ENCODE data around the gene C2orf42. TPM values are rescaled to one million over a fixed set of nuclear protein-coding genes. Genes with fewer than 3 reads are reported as not detected.

Gene C2orf42
- total and polyA plus RNA-seq, 2 of the 4 experiments (the other 2 are of a cell fraction): 7.5 to 31.5 TPM

- Histone ChIP-seq H3K4me1 (ENCODE audit: control insufficient read depth, insufficient read depth, low read length) (peaks cover 2% of the 10 kb centered on the region; the same call in 1 of the 2 replicates), H2BK120ac (ENCODE audit: low read depth, low read length) (no peak overlapping the region), H4K20me1 (ENCODE audit: insufficient read depth, low read length) (0 out of 2 replicates have a peak, but pooled peaks cover 3% of the 10 kb centered on the region), H3K9me1 (ENCODE audit: insufficient read depth, low read length) (peaks cover 6% of the 10 kb centered on the region; the same call in 1 of the 2 replicates), H3K27ac (ENCODE audit: insufficient read depth, low read length) (no peak overlapping the region), H2AK9ac (replicated peaks; ENCODE audit: low read depth, low read length, poor library complexity) (no peak overlapping the region), H3K18ac (ENCODE audit: low read depth, low read length) (no peak overlapping the region), H2BK15ac (ENCODE audit: low read depth, low read length) (no peak overlapping the region), H2BK5ac (ENCODE audit: low read depth, low read length, poor library complexity, severe bottlenecking) (no peak overlapping the region), H3K14ac (replicated peaks; ENCODE audit: low read depth, low read length) (no peak overlapping the region), H2AK5ac (ENCODE audit: low read depth, low read length) (no peak overlapping the region), H4K8ac (ENCODE audit: low read depth in 2 of 2, low read length in 2 of 2) (no peak overlapping the region), H3K4ac (ENCODE audit: low read depth, low read length) (no peak overlapping the region), H3K27me3 (ENCODE audit: control insufficient read depth, insufficient read depth, low read length) (no peaks in the 10 kb centered on the region), H3K23ac (ENCODE audit: low read depth, low read length) (no peak overlapping the region), H3K36me3 (ENCODE audit: control insufficient read depth, insufficient read depth, low read length) (peaks cover 13% of the 10 kb centered on the region), H3K56ac (ENCODE audit: extremely low read depth, insufficient read depth, low read length) (no peak overlapping the region), H2BK20ac (ENCODE audit: low read depth, low read length) (no peak overlapping the region; the same call in 1 of the 2 replicates), H3K4me2 (ENCODE audit: low read depth, low read length) (no peak overlapping the region), H4K91ac (ENCODE audit: insufficient read depth, low read depth, low read length) (no peak overlapping the region), H3K9me3 (ENCODE audit: control insufficient read depth, insufficient read depth, low read length) (no peaks in the 10 kb centered on the region), H3K79me1 (ENCODE audit: low read depth in 1 of 2, low read length in 2 of 2) (peaks cover 0 to 16% of the 10 kb centered on the region in 2 experiments; a peak in 3 of 4 replicates), H3K9ac (ENCODE audit: low read depth, low read length) (no peak overlapping the region), H3K4me3 (ENCODE audit: insufficient read depth, low read depth, low read length) (no peak overlapping the region), H4K5ac (ENCODE audit: low read depth, low read length) (no peak overlapping the region), H2AFZ (replicated peaks; ENCODE audit: low read length, poor library complexity) (no peak overlapping the region)
- in situ Hi-C loops (cut with MboI; ENCODE audit: low sequenced_read_pairs): no loop called here
- WGBS, 2 experiments (ENCODE audit: extremely low coverage in 2 of 2, insufficient read length in 1 of 2): 91% methylated on average over 12 of the region's 16 CpGs; no CpG with 5 or more reads in 1 of the 2 experiments
- TF ChIP-seq SMC3 (IDR thresholded peaks at IDR 0.05; ENCODE audit: low read depth, low read length) (no peak), POLR2A (IDR thresholded peaks at IDR 0.05; ENCODE audit: low read depth, low read length) (no peak), CTCF (conservative IDR thresholded peaks at IDR 0.05; ENCODE audit: low read depth, low read length) (no peak), CEBPB (IDR thresholded peaks at IDR 0.05; ENCODE audit: low read depth, low read length) (no peak), CHD1 (IDR thresholded peaks at IDR 0.05; ENCODE audit: low read depth, low read length) (no peak), MAFK (IDR thresholded peaks at IDR 0.05; ENCODE audit: low read depth, low read length) (no peak), FOS (IDR thresholded peaks at IDR 0.05; ENCODE audit: low read depth, low read length) (no peak), NFE2L2 (IDR thresholded peaks at IDR 0.05; ENCODE audit: low read depth, low read length) (no peak)
- ChIA-PET CTCF (no interaction called here), POLR2A (ENCODE audit: unreplicated experiment) (interaction anchor here (0.7 kb wide), 1 partner anchor 10 kb away, joined by 4 read pairs; the partner anchor contains the start of gene C2orf42)
- dilution Hi-C loops (cut with HindIII; ENCODE audit: low sequenced_read_pairs, unreplicated experiment): no loop called here
- intact Hi-C loops (cut with micrococcal nuclease): no loop called here
- no TSS peak for BruUV-seq (replicated peaks)
- DNase-seq (no peak), ATAC-seq (ENCODE audit: low read depth) (no peak; the same call in 1 of the 2 replicates)
Measured at GRCh38 chr2:70181363-70181956, 9.4 kb downstream of the C2orf42 start.
